H1 (cell line): ENCODE results near the gene EIF4A3. TPM values are rescaled to one million over a fixed set of nuclear protein-coding genes. Genes with fewer than 3 reads are reported as not detected.
A peak's percentile ranks its signal among the peaks of the same experiment; 100 is the strongest.

Experiments
- CTCF ChIA-PET: fragments of 300-600 bp; sonication (Branson Sonifier 250); formaldehyde crosslinking; loops from one replicate; lab custom pipeline; 2021; ENCODE audit not compliant: partially characterized antibody; lab: Charles Lee
- POLR2A ChIA-PET: fragments of 300-600 bp; sonication (Branson Sonifier 250); formaldehyde crosslinking; loops from one replicate; lab custom pipeline; 2021; ENCODE audit warnings: inconsistent platforms; ENCODE audit not compliant: partially characterized antibody; lab: Charles Lee
- DNase-seq, 2 experiments: peaks; one replicate each; pipeline versions ENCODE4 v3.0.0 to v3.0.0-alpha.2; 2010 to 2022; ENCODE audit warnings: low spot score in 2 of 2, low read depth in 1 of 2, mixed read lengths in 1 of 2
- FAIRE-seq: peaks from 2 replicates; lab custom pipeline; 2011; peaks lifted over from hg19 to GRCh38; lab: Jason Lieb, UNC
- H2AFZ ChIP-seq: 2 replicates; pipeline ENCODE4 v1.8.1; 2012; ENCODE audit warnings: low read length, inconsistent platforms
- H2AK5ac ChIP-seq: 2 replicates; pipeline ENCODE4 v1.6.1; 2013; ENCODE audit warnings: low read depth, low read length
- H2BK120ac ChIP-seq: replicated peaks from 2 replicates; pipeline ENCODE3; 2013; ENCODE audit warnings: low read depth, low read length, inconsistent platforms
- H2BK12ac ChIP-seq: 2 replicates; pipeline ENCODE4 v1.6.1; 2013; ENCODE audit warnings: low read depth, low read length
- H2BK15ac ChIP-seq: 2 replicates; pipeline ENCODE4 v1.6.1; 2013; ENCODE audit warnings: low read length
- H2BK20ac ChIP-seq: 2 replicates; pipeline ENCODE4 v1.6.1; 2013; ENCODE audit warnings: low read length
- H2BK5ac ChIP-seq: 2 replicates; pipeline ENCODE4 v1.6.1; 2013; ENCODE audit warnings: low read depth, low read length
- H3K14ac ChIP-seq: 2 replicates; pipeline ENCODE4 v1.6.1; 2013; ENCODE audit warnings: inconsistent platforms; ENCODE audit not compliant: insufficient read length
- H3K18ac ChIP-seq: 2 replicates; pipeline ENCODE4 v1.6.1; 2013; ENCODE audit warnings: low read length; ENCODE audit errors: extremely low read depth
- H3K23ac ChIP-seq: 2 replicates; pipeline ENCODE4 v1.6.1; 2013; ENCODE audit warnings: inconsistent platforms; ENCODE audit not compliant: insufficient read length
- H3K23me2 ChIP-seq: 2 replicates; pipeline ENCODE4 v1.6.1; 2013; ENCODE audit warnings: low read depth, low read length
- H3K27ac ChIP-seq: 2 replicates; pipeline ENCODE4 v1.6.1; 2011; ENCODE audit warnings: low read depth, low read length, inconsistent platforms
- H3K27me3 ChIP-seq, 4 experiments: replicated peaks in 1 of 4; 1 replicate in 1 of 4; 2 replicates in 3 of 4; pipeline versions ENCODE4 v1.6.1 to v1.8.1; 2011 to 2013; ENCODE audit warnings: low read length in 3 of 4, mild to moderate bottlenecking in 3 of 4, inconsistent platforms in 2 of 4, mixed read lengths in 2 of 4, moderate library complexity in 1 of 4; ENCODE audit not compliant: control insufficient read depth in 3 of 4, insufficient read depth in 3 of 4; ENCODE audit errors: extremely low read depth in 1 of 4
- H3K36me3 ChIP-seq, 4 experiments: 2 replicates each; pipeline versions ENCODE4 v1.6.1 to v1.8.1; 2011 to 2013; ENCODE audit warnings: mild to moderate bottlenecking in 4 of 4, low read length in 3 of 4, moderate library complexity in 2 of 4, control low read depth in 1 of 4, inconsistent platforms in 1 of 4; ENCODE audit not compliant: insufficient read depth in 4 of 4, control insufficient read depth in 2 of 4
- H3K4ac ChIP-seq: replicated peaks from 2 replicates; pipeline ENCODE3; 2013; ENCODE audit warnings: low read length, low read depth, mixed read lengths, inconsistent platforms; ENCODE audit not compliant: insufficient read length
- H3K4me1 ChIP-seq, 4 experiments: replicated peaks in 1 of 4; 1 replicate in 1 of 4; 2 replicates in 3 of 4; pipeline versions ENCODE4 v1.6.1 to v1.8.1; 2011 to 2013; ENCODE audit warnings: low read length in 3 of 4, inconsistent platforms in 2 of 4, mixed read lengths in 1 of 4; ENCODE audit not compliant: insufficient read depth in 4 of 4, control insufficient read depth in 3 of 4
- H3K4me2 ChIP-seq, 2 experiments: 2 replicates each; pipeline versions ENCODE4 v1.6.1 to v1.8.1; 2011 to 2013; ENCODE audit warnings: low read depth in 2 of 2, low read length in 2 of 2, control low read depth in 1 of 2, inconsistent platforms in 1 of 2, mild to moderate bottlenecking in 1 of 2; ENCODE audit not compliant: insufficient read depth in 1 of 2
- H3K4me3 ChIP-seq, 4 experiments: fragments of 200-600, 300-600 bp in 1 of 4; sonication (generic), shearing (Covaris generic), sonication (Bioruptor Twin) in 1 of 4; 2 replicates each; pipeline versions ENCODE4 v1.5.1 to v1.8.1; 2011 to 2016; ENCODE audit warnings: low read length in 4 of 4, low read depth in 3 of 4, control low read depth in 2 of 4, inconsistent platforms in 2 of 4, mild to moderate bottlenecking in 2 of 4, mixed read lengths in 1 of 4, moderate library complexity in 1 of 4; ENCODE audit not compliant: insufficient read depth in 2 of 4; ENCODE audit errors: extremely low read depth in 1 of 4
- H3K56ac ChIP-seq: replicated peaks from 2 replicates; pipeline ENCODE3; 2013; ENCODE audit warnings: low read depth, mild to moderate bottlenecking, mixed read lengths, low read length, inconsistent platforms; ENCODE audit not compliant: insufficient read length
- H3K79me1 ChIP-seq: 2 replicates; pipeline ENCODE4 v1.6.1; 2013; ENCODE audit warnings: low read depth, low read length, control low read depth
- H3K79me2 ChIP-seq, 2 experiments: 2 replicates each; pipeline versions ENCODE4 v1.6.1 to v1.8.1; 2012 to 2013; ENCODE audit warnings: low read length in 2 of 2, mild to moderate bottlenecking in 2 of 2, inconsistent platforms in 1 of 2; ENCODE audit not compliant: insufficient read depth in 2 of 2, control insufficient read depth in 1 of 2
- H3K9ac ChIP-seq, 4 experiments: replicated peaks in 1 of 4; 1 replicate in 1 of 4; 2 replicates in 3 of 4; pipeline versions ENCODE4 v1.6.1 to v1.8.1; 2011 to 2013; ENCODE audit warnings: low read depth in 3 of 4, low read length in 3 of 4, control low read depth in 2 of 4, mild to moderate bottlenecking in 2 of 4, moderate library complexity in 2 of 4, inconsistent platforms in 1 of 4; ENCODE audit errors: extremely low read depth in 1 of 4
- H3K9me3 ChIP-seq, 2 experiments: 2 replicates each; pipeline versions ENCODE4 v1.6.1 to v1.8.1; 2012 to 2013; ENCODE audit warnings: mild to moderate bottlenecking in 2 of 2, moderate library complexity in 2 of 2, control low read depth in 1 of 2, inconsistent platforms in 1 of 2, low read depth in 1 of 2, low read length in 1 of 2, mixed read lengths in 1 of 2; ENCODE audit not compliant: insufficient read depth in 2 of 2
- H4K20me1 ChIP-seq, 2 experiments: replicated peaks in 1 of 2; 2 replicates each; pipeline versions ENCODE3 to v1.8.1; 2011 to 2013; ENCODE audit warnings: inconsistent platforms in 2 of 2, low read length in 2 of 2, mild to moderate bottlenecking in 1 of 2; ENCODE audit not compliant: insufficient read depth in 2 of 2, control insufficient read depth in 1 of 2
- H4K5ac ChIP-seq: 2 replicates; pipeline ENCODE4 v1.6.1; 2013; ENCODE audit warnings: low read length, low read depth, mixed read lengths, inconsistent platforms; ENCODE audit not compliant: insufficient read length
- H4K8ac ChIP-seq: 2 replicates; pipeline ENCODE4 v1.8.0; 2013; ENCODE audit warnings: mild to moderate bottlenecking, moderate library complexity, low read length, inconsistent platforms; ENCODE audit not compliant: insufficient read depth; ENCODE audit errors: extremely low read depth
- H4K91ac ChIP-seq: replicated peaks from 2 replicates; pipeline ENCODE3; 2013; ENCODE audit warnings: low read length, mixed read lengths, inconsistent platforms; ENCODE audit not compliant: insufficient read length
- BRCA1 ChIP-seq: IDR thresholded peaks from 2 replicates; pipeline ENCODE4 v1.6.1; 2012; ENCODE audit warnings: low read depth, low read length, improper control_type of control experiment
- JUND ChIP-seq: IDR thresholded peaks from 2 replicates; pipeline ENCODE4 v1.6.1; 2011; ENCODE audit warnings: mild to moderate bottlenecking, improper control_type of control experiment, low read length
- KDM4A ChIP-seq: IDR thresholded peaks from one replicate; pipeline ENCODE4 v1.7.1; 2012; ENCODE audit warnings: low read depth, mild to moderate bottlenecking, moderate library complexity, low read length, inconsistent platforms; ENCODE audit not compliant: severe bottlenecking
- PHF8 ChIP-seq: fragments of 200-600 bp; sonication (generic); conservative IDR thresholded peaks from 2 replicates; pipeline ENCODE4 v1.7.1; 2012; ENCODE audit warnings: low read depth, mild to moderate bottlenecking, inconsistent platforms, low read length, moderate library complexity
- SIX5 ChIP-seq: IDR thresholded peaks from 2 replicates; pipeline ENCODE4 v1.6.1; 2011; ENCODE audit warnings: mild to moderate bottlenecking, low read depth, low read length
- SP4 ChIP-seq: IDR thresholded peaks from 2 replicates; pipeline ENCODE4 v1.6.1; 2012; ENCODE audit warnings: low read length, inconsistent platforms
- WGBS, 2 experiments: shearing (Covaris generic) in 1 of 2; methylation state at CpG; one replicate each; pipeline versions ENCODE4 v1.1.6 to v1.1.7; 2013 to 2015; ENCODE audit warnings: low lambda C conversion rate in 2 of 2, mixed read lengths in 2 of 2, inconsistent platforms in 1 of 2, low coverage in 1 of 2, missing lambda C conversion rate in 1 of 2; ENCODE audit not compliant: insufficient replicate concordance in 2 of 2, insufficient coverage in 1 of 2, insufficient read length in 1 of 2; ENCODE audit errors: extremely low coverage in 1 of 2, missing lambda C conversion rate in 1 of 2; 5-methylcytosine and 5-hydroxymethylcytosine counted together
- polyA plus RNA-seq, 7 experiments: library from polyadenylated mRNA; depleted of rRNA in 3 of 7; stranded (reverse) in 5 of 7; unstranded in 2 of 7; fragments of >200 nt in 5 of 7; fragments of 200-250 nt in 2 of 7; gene quantifications; 1 replicate in 5 of 7; 2 replicates in 1 of 7; 4 replicates in 1 of 7; pipeline versions ENCODE4 v1.2.1 to v1.2.3, GENCODE V29; 2011 to 2013; ENCODE audit warnings: missing spikeins in 2 of 7, mixed read lengths in 2 of 7
- total RNA-seq: library from RNA; stranded (reverse); fragmentation: NEBNext Ultra II Directional; extraction: Animal tissue kit (Norgen Biotek cat#: 25700); gene quantifications from 2 replicates; pipeline ENCODE4 v1.2.1, GENCODE V29; 2021
- TF ChIP-seq, protein P1 (sequence below): IDR thresholded peaks from 2 replicates; pipeline ENCODE4 v1.6.1; 2011; ENCODE audit warnings: low read length, improper control_type of control experiment

Gene EIF4A3
- total and polyA plus RNA-seq, 2 of the 8 experiments (the other 6 are each of a cell fraction or from before 2014, with no cell fraction given): 142 to 146 TPM

DNA sequence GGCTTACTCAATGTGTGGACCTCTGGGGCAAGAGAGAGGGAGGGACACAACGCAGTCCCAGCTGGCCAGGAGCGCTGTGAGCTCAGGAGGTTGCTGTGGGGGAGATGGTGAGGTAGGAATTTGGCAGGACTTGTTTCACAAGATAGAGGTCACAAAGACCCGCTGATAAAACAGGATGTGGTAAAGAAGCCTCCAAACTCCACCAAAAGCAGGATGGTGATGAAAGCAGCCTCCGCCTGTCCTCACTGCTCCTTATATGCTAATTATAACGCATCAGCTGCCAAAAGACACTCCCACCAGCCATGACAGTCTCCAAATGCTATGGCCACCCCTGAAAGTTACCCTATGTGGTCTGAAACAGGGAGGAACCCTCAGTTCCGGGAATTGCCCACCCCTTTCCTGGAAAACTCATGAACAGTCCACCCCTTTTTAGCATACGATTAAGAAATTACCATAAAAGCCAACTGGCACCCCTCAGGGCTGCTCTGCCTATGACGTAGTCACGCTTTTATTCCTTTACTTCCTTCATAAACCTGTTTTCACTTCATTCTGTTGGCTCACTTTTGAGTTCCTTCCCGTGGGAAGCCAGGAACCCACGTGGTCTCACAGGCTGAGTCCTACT lies 5.3 kb upstream of the EIF4A3 start:
- H4K8ac ChIP-seq: no peak overlapping the region
- POLR2A ChIA-PET: interaction anchor here (0.5 to 1.1 kb wide), 2 partner anchors 122 to 147 kb away, joined by 3 to 4 read pairs; no protein-coding TSS in a partner anchor
- H3K79me1 ChIP-seq: peaks cover 3% of the 10 kb centered on the region; the same call in 1 of the 2 replicates
- TF ChIP-seq JUND (no peak), KDM4A (no peak), PHF8 (no peak), SP4 (no peak), BRCA1 (no peak), SIX5 (no peak)
- TF ChIP-seq, protein P1, sequence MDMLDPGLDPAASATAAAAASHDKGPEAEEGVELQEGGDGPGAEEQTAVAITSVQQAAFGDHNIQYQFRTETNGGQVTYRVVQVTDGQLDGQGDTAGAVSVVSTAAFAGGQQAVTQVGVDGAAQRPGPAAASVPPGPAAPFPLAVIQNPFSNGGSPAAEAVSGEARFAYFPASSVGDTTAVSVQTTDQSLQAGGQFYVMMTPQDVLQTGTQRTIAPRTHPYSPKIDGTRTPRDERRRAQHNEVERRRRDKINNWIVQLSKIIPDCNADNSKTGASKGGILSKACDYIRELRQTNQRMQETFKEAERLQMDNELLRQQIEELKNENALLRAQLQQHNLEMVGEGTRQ: no peak
- H2BK20ac ChIP-seq: no peak overlapping the region
- H3K9me3 ChIP-seq: peaks cover 12 to 15% of the 10 kb centered on the region in 2 experiments; a peak in 3 of 4 replicates
- H3K9ac ChIP-seq: no peak overlapping the region; a peak in 1 of 7 replicates
- H3K27me3 ChIP-seq: peaks cover 0 to 4% (median 0%) of the 10 kb centered on the region in 4 experiments; a peak in 4 of 7 replicates
- peak overlapping the region; percentile 55 for H3K4ac ChIP-seq
- H3K4me1 ChIP-seq: peaks cover 9 to 17% (median 12%) of the 10 kb centered on the region in 4 experiments
- DNase-seq (no peak), FAIRE-seq (no peak)
- H3K79me2 ChIP-seq: peaks cover 0 to 6% of the 10 kb centered on the region in 2 experiments; a peak in 2 of 4 replicates
- peak overlapping the region; percentile 84 for H2BK12ac ChIP-seq
- H4K5ac ChIP-seq: no peak overlapping the region
- H2BK120ac ChIP-seq: no peak overlapping the region
- peaks cover 4% of the 10 kb centered on the region; the same call in 1 of the 2 replicates for H3K23me2 ChIP-seq
- H2BK15ac ChIP-seq: peak overlapping the region; percentile 72
- no peak overlapping the region for H3K4me3 ChIP-seq
- H3K4me2 ChIP-seq: no peak overlapping the region
- 89% methylated on average over 11 of the region's 11 CpGs; no CpG with 5 or more reads in 1 of the 2 experiments for WGBS, 2 experiments
- H3K36me3 ChIP-seq: no peaks in the 10 kb centered on the region; a peak in 1 of 8 replicates
- H3K14ac ChIP-seq: no peak overlapping the region
- no peak overlapping the region for H2AK5ac ChIP-seq
- no peak overlapping the region for H2BK5ac ChIP-seq
- no peak overlapping the region for H3K27ac ChIP-seq
- H3K23ac ChIP-seq: no peak overlapping the region
- peak overlapping the region; percentile 71 for H3K18ac ChIP-seq
- H2AFZ ChIP-seq: no peak overlapping the region
- CTCF ChIA-PET: interaction anchor here (0.8 to 1.1 kb wide), 3 partner anchors 26 to 166 kb away, joined by 3 read pairs; no protein-coding TSS in a partner anchor
- no peak overlapping the region for H3K56ac ChIP-seq
- H4K20me1 ChIP-seq: peaks cover 0 to 3% of the 10 kb centered on the region in 2 experiments
- peak overlapping the region; percentile 7 for H4K91ac ChIP-seq
